HG02852 (cell line): ENCODE results near the gene UBR4.

Experiments
- ATAC-seq: cut with Tn5 transposase; IDR thresholded peaks from one replicate; pipeline ENCODE4 v1.9.1; 2021; ENCODE audit warnings: mild to moderate bottlenecking, moderate library complexity; ENCODE audit not compliant: unreplicated experiment

Gene UBR4

GRCh38 chr1:19059773-19060172, 150.3 kb downstream of the UBR4 start:
- no peak for ATAC-seq

GRCh38 chr1:19058476-19058797, 151.6 kb downstream of the UBR4 start:
- no peak for ATAC-seq

- ATAC-seq, result no peak
Measured at GRCh38 chr1:19057784-19058475, 152.1 kb downstream of the UBR4 start.

GRCh38 chr1:19057182-19057779, 152.8 kb downstream of the UBR4 start:
- ATAC-seq, result no peak

- ATAC-seq, result no peak
Measured at GRCh38 chr1:19055701-19056100, 154.4 kb downstream of the UBR4 start.

GRCh38 chr1:19055001-19055400, 155.1 kb downstream of the UBR4 start:
- ATAC-seq, result no peak

- ATAC-seq, result no peak
Measured at GRCh38 chr1:19054216-19054615, 155.8 kb downstream of the UBR4 start.

- ATAC-seq, result no peak
Measured at GRCh38 chr1:19053486-19053885, 156.6 kb downstream of the UBR4 start.

GRCh38 chr1:19049798-19050197, 160.3 kb downstream of the UBR4 start:
- no peak for ATAC-seq

GRCh38 chr1:19049128-19049768, 160.8 kb downstream of the UBR4 start:
- ATAC-seq, result no peak

GRCh38 chr1:19046972-19047731, 162.9 kb downstream of the UBR4 start:
- no peak for ATAC-seq

- ATAC-seq, result no peak
Measured at GRCh38 chr1:19045898-19046880, 163.9 kb downstream of the UBR4 start.

- ATAC-seq, result no peak
Measured at GRCh38 chr1:19044975-19045831, 164.9 kb downstream of the UBR4 start.

GRCh38 chr1:19044471-19044870, 165.6 kb downstream of the UBR4 start:
- ATAC-seq, result no peak

GRCh38 chr1:19043579-19044443, 166.3 kb downstream of the UBR4 start:
- no peak for ATAC-seq

GRCh38 chr1:19042675-19043578, 167.1 kb downstream of the UBR4 start:
- no peak for ATAC-seq

GRCh38 chr1:19040010-19040680, 169.9 kb downstream of the UBR4 start:
- no peak for ATAC-seq
